OCI-LY3 (cell line): ENCODE results near the gene XRCC2.

Experiments used
- EZH2phosphoT487 ChIP-seq: fragments of 200-600 bp; shearing (Covaris generic); IDR thresholded peaks from 2 replicates; pipeline ENCODE4 v1.6.1; 2018; ENCODE audit warnings: antibody characterized with exemption, mixed run types, low read depth
- TF ChIP-seq, protein P1 (sequence below): fragments of 200-600, 300-600 bp; sonication (generic); IDR thresholded peaks from 2 replicates; pipeline ENCODE4 v1.5.1; 2014; ENCODE audit warnings: antibody characterized with exemption, low read length, low read depth

- TF ChIP-seq, protein P1, sequence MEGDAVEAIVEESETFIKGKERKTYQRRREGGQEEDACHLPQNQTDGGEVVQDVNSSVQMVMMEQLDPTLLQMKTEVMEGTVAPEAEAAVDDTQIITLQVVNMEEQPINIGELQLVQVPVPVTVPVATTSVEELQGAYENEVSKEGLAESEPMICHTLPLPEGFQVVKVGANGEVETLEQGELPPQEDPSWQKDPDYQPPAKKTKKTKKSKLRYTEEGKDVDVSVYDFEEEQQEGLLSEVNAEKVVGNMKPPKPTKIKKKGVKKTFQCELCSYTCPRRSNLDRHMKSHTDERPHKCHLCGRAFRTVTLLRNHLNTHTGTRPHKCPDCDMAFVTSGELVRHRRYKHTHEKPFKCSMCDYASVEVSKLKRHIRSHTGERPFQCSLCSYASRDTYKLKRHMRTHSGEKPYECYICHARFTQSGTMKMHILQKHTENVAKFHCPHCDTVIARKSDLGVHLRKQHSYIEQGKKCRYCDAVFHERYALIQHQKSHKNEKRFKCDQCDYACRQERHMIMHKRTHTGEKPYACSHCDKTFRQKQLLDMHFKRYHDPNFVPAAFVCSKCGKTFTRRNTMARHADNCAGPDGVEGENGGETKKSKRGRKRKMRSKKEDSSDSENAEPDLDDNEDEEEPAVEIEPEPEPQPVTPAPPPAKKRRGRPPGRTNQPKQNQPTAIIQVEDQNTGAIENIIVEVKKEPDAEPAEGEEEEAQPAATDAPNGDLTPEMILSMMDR: no peak
- no peak for TF ChIP-seq EZH2phosphoT487
Observed at GRCh38 chr7:152664636-152665035, 11.3 kb downstream of the XRCC2 start.
